Measurements from ENCODE around the gene MARVELD3. TPM values are rescaled to one million over a fixed set of nuclear protein-coding genes. Genes with fewer than 3 reads are reported as not detected.
A peak's percentile ranks its signal among the peaks of the same experiment; 100 is the strongest.

MARVELD3 gene
- total and polyA plus RNA-seq, 8 donors = 1.2 to 480 (median 2.3) TPM

DNA sequence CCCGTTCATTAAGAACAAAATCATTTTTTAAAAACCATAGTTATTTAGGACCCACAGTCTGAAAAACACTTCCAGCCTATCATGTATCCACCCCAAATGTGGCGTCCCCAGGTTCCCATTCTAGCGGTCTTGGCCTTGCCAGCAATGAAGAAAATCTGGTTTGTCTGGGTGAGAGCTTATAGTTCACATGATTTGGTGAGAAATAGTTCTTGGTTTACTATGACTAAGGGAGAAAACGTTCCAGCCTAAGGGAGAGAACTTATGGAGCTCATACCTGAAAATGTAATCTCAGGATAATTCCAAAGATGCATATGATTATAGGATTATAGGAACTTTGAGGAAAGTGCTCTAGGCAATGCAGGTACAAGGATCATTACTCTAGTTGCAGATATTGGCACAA is 4.8 kb downstream of the MARVELD3 start:
- 71 to 90% (median 78%) methylated on average over 4 of the region's 4 CpGs for WGBS, 5 donors
- Histone ChIP-seq H3K36me3 (peaks cover 0 to 5% (median 2%) of the 10 kb centered on the region in 4 donors), H3K4me1 (peaks cover 12 to 23% (median 16%) of the 10 kb centered on the region in 4 donors), H3K27me3 (peaks cover 0 to 24% (median 15%) of the 10 kb centered on the region in 3 donors), H3K27ac (no peak overlapping the region), H3K9me3 (no peaks in the 10 kb centered on the region), H3K4me3 (no peak overlapping the region)
- DNase-seq = no peak
- TF ChIP-seq POLR2AphosphoS5 (IDR thresholded peaks at IDR 0.05) = no peak
- TF ChIP-seq POLR2A (IDR thresholded peaks at IDR 0.05) = no peak
- TF ChIP-seq, protein P1, sequence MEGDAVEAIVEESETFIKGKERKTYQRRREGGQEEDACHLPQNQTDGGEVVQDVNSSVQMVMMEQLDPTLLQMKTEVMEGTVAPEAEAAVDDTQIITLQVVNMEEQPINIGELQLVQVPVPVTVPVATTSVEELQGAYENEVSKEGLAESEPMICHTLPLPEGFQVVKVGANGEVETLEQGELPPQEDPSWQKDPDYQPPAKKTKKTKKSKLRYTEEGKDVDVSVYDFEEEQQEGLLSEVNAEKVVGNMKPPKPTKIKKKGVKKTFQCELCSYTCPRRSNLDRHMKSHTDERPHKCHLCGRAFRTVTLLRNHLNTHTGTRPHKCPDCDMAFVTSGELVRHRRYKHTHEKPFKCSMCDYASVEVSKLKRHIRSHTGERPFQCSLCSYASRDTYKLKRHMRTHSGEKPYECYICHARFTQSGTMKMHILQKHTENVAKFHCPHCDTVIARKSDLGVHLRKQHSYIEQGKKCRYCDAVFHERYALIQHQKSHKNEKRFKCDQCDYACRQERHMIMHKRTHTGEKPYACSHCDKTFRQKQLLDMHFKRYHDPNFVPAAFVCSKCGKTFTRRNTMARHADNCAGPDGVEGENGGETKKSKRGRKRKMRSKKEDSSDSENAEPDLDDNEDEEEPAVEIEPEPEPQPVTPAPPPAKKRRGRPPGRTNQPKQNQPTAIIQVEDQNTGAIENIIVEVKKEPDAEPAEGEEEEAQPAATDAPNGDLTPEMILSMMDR (IDR thresholded peaks at IDR 0.05) = no peak
- no peak for TF ChIP-seq EP300 (IDR thresholded peaks at IDR 0.05)
- intact Hi-C loops (cut with DNase I; ENCODE audit: low total_unique reads) = no loop called here

DNA sequence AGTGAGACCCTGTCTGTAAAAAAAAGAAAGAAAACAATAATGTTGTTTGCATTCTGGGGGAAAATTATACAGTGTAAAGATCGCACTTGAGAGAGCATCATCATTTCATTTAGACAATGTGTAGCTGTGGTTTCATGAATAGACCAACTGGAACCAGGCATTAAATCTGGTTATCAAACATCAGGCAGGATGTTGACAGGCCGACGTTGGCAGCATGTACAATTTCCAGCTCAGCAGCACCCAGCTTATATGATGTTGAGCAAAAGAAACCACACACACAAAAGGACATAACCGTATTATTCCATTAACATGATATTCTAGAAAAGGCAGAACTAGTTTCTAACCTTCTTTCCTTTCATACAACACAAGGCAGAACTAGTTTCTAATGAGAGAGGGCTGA is 5.8 kb downstream of the MARVELD3 start:
- H3K27ac ChIP-seq = no peak overlapping the region
- H3K9me3 ChIP-seq = no peaks in the 10 kb centered on the region
- peaks cover 0 to 15% (median 5%) of the 10 kb centered on the region in 3 donors for H3K27me3 ChIP-seq
- no peak for TF ChIP-seq POLR2A (IDR thresholded peaks at IDR 0.05)
- TF ChIP-seq, protein P1 (IDR thresholded peaks at IDR 0.05) = no peak
- no peak for TF ChIP-seq EP300 (IDR thresholded peaks at IDR 0.05)
- TF ChIP-seq POLR2AphosphoS5 (IDR thresholded peaks at IDR 0.05) = no peak
- no peak for DNase-seq
- intact Hi-C loops (cut with DNase I; ENCODE audit: low total_unique reads) = no loop called here
- WGBS, 5 donors = 51 to 65% (median 52%) methylated on average over 4 of the region's 4 CpGs
- H3K4me1 ChIP-seq = peaks cover 3 to 14% (median 7%) of the 10 kb centered on the region in 4 donors
- H3K4me3 ChIP-seq = no peak overlapping the region
- peaks cover 0 to 5% (median 2%) of the 10 kb centered on the region in 4 donors for H3K36me3 ChIP-seq

DNA sequence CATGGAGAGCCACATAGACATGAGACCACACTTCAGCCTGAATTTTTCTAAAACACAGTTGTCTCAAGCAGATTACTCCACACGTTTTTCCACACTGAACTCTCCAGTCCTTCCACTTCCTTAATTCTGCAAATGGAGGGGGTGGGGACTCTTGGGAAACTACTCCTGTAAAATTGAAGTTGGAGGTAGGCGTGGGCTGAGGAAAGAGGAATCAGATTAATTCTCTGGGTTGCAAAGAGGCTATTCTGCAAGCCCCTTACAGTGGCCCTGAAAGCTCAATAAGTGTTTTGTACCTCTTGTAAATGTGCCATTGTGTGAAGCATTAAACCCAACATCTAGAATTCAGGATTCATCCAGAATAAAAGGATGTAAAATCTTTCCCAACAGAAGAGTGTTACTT is 9.6 kb downstream of the MARVELD3 start:
- 49 to 61% (median 55%) methylated on average over 2 of the region's 2 CpGs for WGBS, 5 donors

DNA sequence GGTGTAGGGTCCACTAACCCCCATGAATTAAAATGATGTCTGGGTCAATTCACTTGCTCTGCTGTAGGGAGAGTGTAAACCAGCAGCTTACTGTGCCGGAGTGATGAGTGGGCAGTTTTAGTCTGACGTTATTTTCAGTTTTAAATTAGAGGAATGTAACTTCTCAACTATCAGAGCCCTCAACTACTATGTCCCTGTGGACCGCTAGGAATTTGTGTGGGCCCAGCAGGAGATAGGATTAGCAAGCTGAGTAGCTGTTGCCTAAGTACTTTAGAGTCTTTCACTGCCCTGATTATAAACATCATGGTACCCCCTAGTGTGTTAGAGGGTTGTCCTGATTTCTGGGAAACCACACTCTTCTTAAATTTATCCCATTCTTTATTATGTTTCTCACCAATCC is 11.4 kb downstream of the MARVELD3 start:
- 54 to 80% (median 72%) methylated on average over 3 of the region's 3 CpGs for WGBS, 5 donors
- intact Hi-C loops (cut with DNase I; ENCODE audit: low total_unique reads) = no loop called here

More for the DNA sequence above, 9.6 kb downstream of the MARVELD3 start:
- TF ChIP-seq EP300 (IDR thresholded peaks at IDR 0.05) (no peak), POLR2AphosphoS5 (IDR thresholded peaks at IDR 0.05) (no peak), POLR2A (IDR thresholded peaks at IDR 0.05) (no peak)
- TF ChIP-seq, protein P1 (IDR thresholded peaks at IDR 0.05) = no peak
- no peaks in the 10 kb centered on the region for H3K4me1 ChIP-seq
- H3K27me3 ChIP-seq = no peaks in the 10 kb centered on the region
- intact Hi-C loops (cut with DNase I; ENCODE audit: low total_unique reads) = no loop called here
- H3K27ac ChIP-seq = no peak overlapping the region
- no peak overlapping the region for H3K4me3 ChIP-seq
- H3K36me3 ChIP-seq = peaks cover 0 to 27% (median 6%) of the 10 kb centered on the region in 4 donors
- DNase-seq = no peak
- no peaks in the 10 kb centered on the region for H3K9me3 ChIP-seq

More for the DNA sequence above, 11.4 kb downstream of the MARVELD3 start:
- Histone ChIP-seq H3K27ac (no peak overlapping the region), H3K27me3 (no peaks in the 10 kb centered on the region), H3K36me3 (peaks cover 0 to 35% (median 7%) of the 10 kb centered on the region in 4 donors), H3K9me3 (no peaks in the 10 kb centered on the region), H3K4me3 (no peak overlapping the region), H3K4me1 (no peaks in the 10 kb centered on the region)
- TF ChIP-seq POLR2AphosphoS5 (IDR thresholded peaks at IDR 0.05) = no peak
- TF ChIP-seq, protein P1 (IDR thresholded peaks at IDR 0.05) = no peak
- no peak for TF ChIP-seq POLR2A (IDR thresholded peaks at IDR 0.05)
- no peak for TF ChIP-seq EP300 (IDR thresholded peaks at IDR 0.05)
- peak in 1 of 2 donors; percentile 30 for DNase-seq
